ENCODE results near the gene TRAPPC3L.

TRAPPC3L gene

GRCh38 chr6:116545651-116546050 is at the start of gene TRAPPC3L:
Gene TRAPPC3L, minus strand, starts transcription at chr6:116545684. Its CDS starts 170 bp downstream, at chr6:116545514.
- DNase-seq = no peak

- no peak for DNase-seq
Observed at GRCh38 chr6:116595247-116595646, 49.8 kb upstream of the TRAPPC3L start.

GRCh38 chr6:116586738-116587137 is 41.3 kb upstream of the TRAPPC3L start:
- no peak for DNase-seq

GRCh38 chr6:116586276-116586675 is 40.8 kb upstream of the TRAPPC3L start:
- no peak for DNase-seq

GRCh38 chr6:116580198-116580597 is 34.7 kb upstream of the TRAPPC3L start:
- DNase-seq = no peak

GRCh38 chr6:116579143-116579542 is 33.7 kb upstream of the TRAPPC3L start:
- no peak for DNase-seq

- no peak for DNase-seq
Observed at GRCh38 chr6:116578335-116578734, 32.9 kb upstream of the TRAPPC3L start.

GRCh38 chr6:116577486-116577885 is 32.0 kb upstream of the TRAPPC3L start:
- no peak for DNase-seq

- DNase-seq = no peak
Observed at GRCh38 chr6:116575227-116575626, 29.7 kb upstream of the TRAPPC3L start.

- DNase-seq = no peak
Observed at GRCh38 chr6:116572162-116572561, 26.7 kb upstream of the TRAPPC3L start.

- no peak for DNase-seq
Observed at GRCh38 chr6:116571683-116572000, 26.2 kb upstream of the TRAPPC3L start.

GRCh38 chr6:116570856-116571682 is 25.6 kb upstream of the TRAPPC3L start, which contains the start of gene RWDD1:
Gene RWDD1, plus strand, starts transcription at chr6:116571504. Its CDS starts 79 bp downstream, at chr6:116571583.
- DNase-seq = peak; percentile 99

GRCh38 chr6:116568821-116569755 is 23.6 kb upstream of the TRAPPC3L start:
- DNase-seq = no peak

GRCh38 chr6:116568111-116568510 is 22.6 kb upstream of the TRAPPC3L start:
- no peak for DNase-seq

GRCh38 chr6:116564921-116565872 is 19.7 kb upstream of the TRAPPC3L start:
- no peak for DNase-seq

GRCh38 chr6:116564311-116564710 is 18.8 kb upstream of the TRAPPC3L start:
- no peak for DNase-seq

GRCh38 chr6:116563830-116564229 is 18.3 kb upstream of the TRAPPC3L start:
- no peak for DNase-seq

- no peak for DNase-seq
Observed at GRCh38 chr6:116562614-116563013, 17.1 kb upstream of the TRAPPC3L start.

- DNase-seq = no peak
Observed at GRCh38 chr6:116562019-116562403, 16.5 kb upstream of the TRAPPC3L start.

GRCh38 chr6:116561377-116562018 is 16.0 kb upstream of the TRAPPC3L start:
- peak; percentile 75 for DNase-seq

- DNase-seq = no peak
Observed at GRCh38 chr6:116560130-116560529, 14.6 kb upstream of the TRAPPC3L start.

- no peak for DNase-seq
Observed at GRCh38 chr6:116557893-116558292, 12.4 kb upstream of the TRAPPC3L start.
